Chondrocyte (in vitro differentiated cells): ENCODE results near the gene FILIP1L. TPM values are rescaled to one million over a fixed set of nuclear protein-coding genes. Genes with fewer than 3 reads are reported as not detected.

Experiments used
- DNase-seq: peaks from one replicate; pipeline ENCODE4 v3.0.0; 2021; ENCODE audit warnings: mixed read lengths, low spot score
- H3K27ac Mint-ChIP-seq: one replicate; pipeline ENCODE4 v1.8.0; 2021; ENCODE audit warnings: mild to moderate bottlenecking, moderate library complexity, mixed read lengths; ENCODE audit not compliant: unreplicated experiment
- H3K27me3 Mint-ChIP-seq: 2 replicates; pipeline ENCODE4 v1.8.0; 2021; ENCODE audit warnings: low read depth, mixed read lengths
- H3K36me3 Mint-ChIP-seq: 2 replicates; pipeline ENCODE4 v1.8.0; 2021; ENCODE audit warnings: low read depth, mixed read lengths
- H3K4me1 Mint-ChIP-seq: 2 replicates; pipeline ENCODE4 v1.8.0; 2021; ENCODE audit warnings: low read depth, mild to moderate bottlenecking, mixed read lengths
- H3K4me3 Mint-ChIP-seq: one replicate; pipeline ENCODE4 v1.8.0; 2021; ENCODE audit warnings: mild to moderate bottlenecking, moderate library complexity, mixed read lengths; ENCODE audit not compliant: unreplicated experiment
- H3K9me3 Mint-ChIP-seq: 2 replicates; pipeline ENCODE4 v1.8.0; 2021; ENCODE audit warnings: low read depth, mixed read lengths
- total RNA-seq: library from RNA; stranded (reverse); gene quantifications from 3 replicates; pipeline ENCODE4 v1.2.1, GENCODE V29; 2021
- TF ChIP-seq, protein P1 (sequence below): fragments of 200-600 bp; sonication (generic); IDR thresholded peaks from 2 replicates; pipeline ENCODE4 v1.5.0; 2021; ENCODE audit warnings: antibody characterized with exemption, mild to moderate bottlenecking, moderate library complexity

Gene FILIP1L
- total RNA-seq, 1 donor from 2014 or later, result 122 TPM

DNA sequence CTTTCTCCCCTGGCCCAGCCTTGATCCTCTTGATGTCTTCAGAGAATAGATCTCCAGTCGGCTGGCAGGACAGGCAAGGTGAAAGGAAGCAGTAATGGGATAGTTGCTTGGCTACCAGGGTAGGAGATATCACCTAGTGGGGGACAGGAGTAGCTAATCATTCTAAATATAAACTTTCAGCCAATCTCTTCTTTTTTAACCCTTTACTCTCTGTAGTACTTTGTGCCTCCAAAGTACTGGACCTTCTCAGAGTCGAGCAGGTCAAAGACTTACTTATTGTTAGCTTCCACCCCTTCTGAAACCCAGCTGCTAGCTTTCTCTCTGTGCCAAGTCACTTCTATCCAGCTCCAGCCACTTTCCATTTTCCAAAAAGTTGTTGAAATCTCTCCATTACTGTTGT lies 43.4 kb upstream of the FILIP1L start:
- no peaks in the 10 kb centered on the region for H3K27me3 Mint-ChIP-seq
- TF ChIP-seq, protein P1, sequence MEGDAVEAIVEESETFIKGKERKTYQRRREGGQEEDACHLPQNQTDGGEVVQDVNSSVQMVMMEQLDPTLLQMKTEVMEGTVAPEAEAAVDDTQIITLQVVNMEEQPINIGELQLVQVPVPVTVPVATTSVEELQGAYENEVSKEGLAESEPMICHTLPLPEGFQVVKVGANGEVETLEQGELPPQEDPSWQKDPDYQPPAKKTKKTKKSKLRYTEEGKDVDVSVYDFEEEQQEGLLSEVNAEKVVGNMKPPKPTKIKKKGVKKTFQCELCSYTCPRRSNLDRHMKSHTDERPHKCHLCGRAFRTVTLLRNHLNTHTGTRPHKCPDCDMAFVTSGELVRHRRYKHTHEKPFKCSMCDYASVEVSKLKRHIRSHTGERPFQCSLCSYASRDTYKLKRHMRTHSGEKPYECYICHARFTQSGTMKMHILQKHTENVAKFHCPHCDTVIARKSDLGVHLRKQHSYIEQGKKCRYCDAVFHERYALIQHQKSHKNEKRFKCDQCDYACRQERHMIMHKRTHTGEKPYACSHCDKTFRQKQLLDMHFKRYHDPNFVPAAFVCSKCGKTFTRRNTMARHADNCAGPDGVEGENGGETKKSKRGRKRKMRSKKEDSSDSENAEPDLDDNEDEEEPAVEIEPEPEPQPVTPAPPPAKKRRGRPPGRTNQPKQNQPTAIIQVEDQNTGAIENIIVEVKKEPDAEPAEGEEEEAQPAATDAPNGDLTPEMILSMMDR, result no peak
- peaks cover 18% of the 10 kb centered on the region for H3K9me3 Mint-ChIP-seq
- H3K27ac Mint-ChIP-seq, result no peak overlapping the region
- H3K36me3 Mint-ChIP-seq, result peaks cover 15% of the 10 kb centered on the region
- no peak overlapping the region for H3K4me3 Mint-ChIP-seq
- H3K4me1 Mint-ChIP-seq, result peaks cover 46% of the 10 kb centered on the region
- no peak for DNase-seq

DNA sequence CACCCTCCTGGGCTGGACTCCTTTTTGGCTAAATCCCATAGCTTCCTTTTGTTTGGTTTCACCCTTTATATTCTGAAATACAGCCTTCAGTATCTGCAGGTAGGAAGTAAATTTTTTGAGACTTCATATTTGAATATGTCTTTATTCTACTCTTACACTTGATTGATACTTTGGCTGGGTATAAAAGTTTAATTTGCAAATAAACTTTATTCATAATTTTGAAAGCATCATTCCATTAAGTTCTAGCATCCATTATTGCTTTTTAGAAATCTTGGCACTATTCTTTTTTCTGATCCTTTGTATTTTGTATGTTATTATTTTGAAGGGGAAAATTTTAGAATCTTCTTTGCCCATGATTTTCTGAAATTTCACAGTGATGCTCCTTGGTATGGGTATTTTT lies 41.3 kb upstream of the FILIP1L start:
- Mint-ChIP-seq H3K4me3 (no peak overlapping the region), H3K27ac (no peak overlapping the region), H3K4me1 (peaks cover 45% of the 10 kb centered on the region), H3K36me3 (peaks cover 20% of the 10 kb centered on the region), H3K9me3 (peaks cover 18% of the 10 kb centered on the region), H3K27me3 (no peaks in the 10 kb centered on the region)
- DNase-seq, result no peak
- TF ChIP-seq, protein P1, result no peak

- H3K36me3 Mint-ChIP-seq, result peaks cover 20% of the 10 kb centered on the region
- H3K27ac Mint-ChIP-seq, result no peak overlapping the region
- no peaks in the 10 kb centered on the region for H3K27me3 Mint-ChIP-seq
- no peak overlapping the region for H3K4me3 Mint-ChIP-seq
- H3K9me3 Mint-ChIP-seq, result peaks cover 18% of the 10 kb centered on the region
- peaks cover 44% of the 10 kb centered on the region for H3K4me1 Mint-ChIP-seq
- TF ChIP-seq, protein P1, result no peak
- DNase-seq, result no peak
Observed at GRCh38 chr3:100155128-100155527, 40.8 kb upstream of the FILIP1L start.

DNA sequence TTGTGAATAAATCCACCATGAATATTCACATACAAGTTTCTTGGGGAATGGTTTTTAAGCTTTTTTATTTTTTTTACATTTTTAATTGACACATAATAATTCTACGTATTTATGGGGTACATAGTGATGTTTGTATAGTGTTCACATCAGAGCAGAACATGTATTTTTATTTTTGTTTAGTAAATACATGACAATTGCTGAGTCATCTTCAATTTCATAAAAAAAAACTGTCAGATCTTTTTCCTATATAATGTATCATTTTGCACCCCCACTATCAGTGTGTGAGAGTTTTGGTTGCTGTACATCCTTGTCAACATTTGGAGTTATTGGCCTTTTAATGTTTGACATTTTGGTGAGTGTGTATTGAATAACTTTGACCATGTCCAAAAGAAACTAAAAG lies 39.9 kb upstream of the FILIP1L start:
- Mint-ChIP-seq H3K27ac (no peak overlapping the region), H3K9me3 (peaks cover 21% of the 10 kb centered on the region), H3K4me3 (no peak overlapping the region), H3K36me3 (peaks cover 24% of the 10 kb centered on the region), H3K27me3 (no peaks in the 10 kb centered on the region), H3K4me1 (peaks cover 43% of the 10 kb centered on the region)
- no peak for DNase-seq
- TF ChIP-seq, protein P1, result no peak

DNA sequence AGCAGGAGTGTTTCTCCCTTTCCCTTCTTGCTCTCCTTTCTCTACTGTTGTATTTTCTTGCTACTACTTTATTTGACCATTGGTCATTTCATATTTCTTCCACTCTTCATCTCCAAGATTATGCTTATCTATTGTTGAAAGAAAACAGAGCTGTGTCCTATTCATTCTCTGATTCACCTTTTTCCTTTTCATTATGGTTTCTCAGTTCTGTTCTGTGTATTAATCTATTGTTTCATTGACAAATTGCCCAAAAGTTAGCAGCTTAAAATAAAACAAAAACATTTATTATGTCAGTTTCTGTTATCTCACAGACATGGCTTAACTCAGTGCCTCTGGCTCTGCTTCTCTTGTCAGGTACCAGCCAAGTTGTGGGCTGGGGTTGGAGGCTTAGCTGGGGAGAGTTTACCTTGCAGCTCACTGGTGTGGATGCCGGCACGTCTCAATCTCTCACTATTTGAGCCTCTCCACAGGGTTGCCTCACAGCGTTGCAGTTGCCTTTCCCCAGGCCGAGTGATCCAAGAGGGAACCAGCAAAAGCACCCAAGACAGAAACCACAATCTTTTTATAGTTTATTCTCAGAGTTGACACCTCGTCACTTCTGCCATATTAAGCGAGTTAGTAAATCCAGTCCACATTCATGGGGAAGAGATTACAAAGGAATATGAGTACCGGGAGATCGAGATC lies 36.9 kb upstream of the FILIP1L start:
- no peak overlapping the region for H3K27ac Mint-ChIP-seq
- no peak overlapping the region for H3K4me3 Mint-ChIP-seq

More for the DNA sequence above, 36.9 kb upstream of the FILIP1L start:
- H3K4me1 Mint-ChIP-seq, result peaks cover 21% of the 10 kb centered on the region
- TF ChIP-seq, protein P1, result no peak
- H3K9me3 Mint-ChIP-seq, result peaks cover 13% of the 10 kb centered on the region
- H3K27me3 Mint-ChIP-seq, result no peaks in the 10 kb centered on the region
- H3K36me3 Mint-ChIP-seq, result peaks cover 22% of the 10 kb centered on the region
- no peak for DNase-seq
